GM21737 (cell line): ENCODE data around the gene MYT1.

ENCODE experiments used
- ATAC-seq: cut with Tn5 transposase; IDR thresholded peaks from one replicate; pipeline ENCODE4 v1.9.1; 2021; ENCODE audit warnings: mild to moderate bottlenecking, moderate library complexity; ENCODE audit not compliant: unreplicated experiment

The MYT1 gene

DNA sequence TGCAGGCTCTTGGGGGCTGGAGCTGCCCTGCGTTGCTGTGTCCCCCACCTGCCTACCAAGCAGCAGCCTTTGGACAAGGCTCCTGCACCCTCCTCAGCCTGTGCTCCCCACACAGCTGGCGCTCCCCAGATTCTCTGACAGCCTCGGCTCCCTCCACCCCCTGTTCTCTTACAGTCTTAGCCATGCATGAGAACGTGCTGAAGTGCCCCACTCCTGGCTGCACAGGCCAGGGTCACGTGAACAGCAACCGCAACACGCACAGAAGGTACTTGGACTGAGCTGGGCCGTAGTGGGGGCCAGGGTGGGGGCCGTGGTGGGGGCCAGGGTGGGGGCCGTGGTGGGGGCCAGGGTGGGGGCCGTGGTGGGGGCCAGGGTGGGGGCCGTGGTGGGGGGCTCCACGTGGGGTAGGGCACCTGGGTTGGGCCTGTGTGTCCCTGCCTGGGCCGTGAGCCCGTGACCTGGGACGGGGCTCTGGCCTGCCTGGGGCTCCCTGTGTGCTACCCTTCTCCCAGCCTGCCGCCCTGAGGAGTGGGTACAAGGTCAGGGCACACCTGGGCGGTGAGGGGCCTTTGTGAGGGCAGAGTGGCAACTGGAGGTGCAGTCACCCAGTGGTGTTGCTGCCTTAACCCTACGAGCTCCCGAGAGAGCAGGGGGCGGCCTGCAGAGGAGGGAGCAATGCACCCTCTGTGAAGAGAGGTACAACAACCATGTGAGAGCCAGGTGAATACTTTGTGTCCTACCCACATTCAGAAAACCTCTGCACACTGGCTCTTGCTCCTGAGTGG, 47.8 kb downstream of the MYT1 start:
- ATAC-seq: no peak

GRCh38 chr20:64212755-64213154, 48.5 kb downstream of the MYT1 start:
- ATAC-seq: no peak

GRCh38 chr20:64214113-64214512, 49.9 kb downstream of the MYT1 start:
- no peak for ATAC-seq

GRCh38 chr20:64214952-64215351, 50.7 kb downstream of the MYT1 start:
- no peak for ATAC-seq

DNA sequence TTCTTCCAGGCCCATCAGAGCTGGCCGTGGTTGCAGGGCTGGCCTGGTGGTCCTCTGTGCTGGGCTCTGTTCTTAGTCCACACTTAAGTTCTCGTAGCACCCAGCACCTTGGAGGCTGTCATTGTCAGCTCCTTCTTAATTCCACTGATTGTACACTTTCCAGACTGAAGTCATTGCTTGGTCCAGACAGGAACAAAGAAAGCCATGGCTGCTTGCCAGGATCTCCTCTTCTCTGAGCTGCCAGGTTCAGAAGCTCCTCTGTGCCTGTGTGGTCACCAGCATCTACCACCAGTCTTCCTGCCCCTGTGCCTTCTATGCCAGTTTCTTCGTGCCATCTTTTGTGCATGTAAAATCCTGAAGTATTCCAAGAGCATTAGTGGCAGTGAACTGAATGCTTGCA, 51.8 kb downstream of the MYT1 start:
- ATAC-seq: no peak

DNA sequence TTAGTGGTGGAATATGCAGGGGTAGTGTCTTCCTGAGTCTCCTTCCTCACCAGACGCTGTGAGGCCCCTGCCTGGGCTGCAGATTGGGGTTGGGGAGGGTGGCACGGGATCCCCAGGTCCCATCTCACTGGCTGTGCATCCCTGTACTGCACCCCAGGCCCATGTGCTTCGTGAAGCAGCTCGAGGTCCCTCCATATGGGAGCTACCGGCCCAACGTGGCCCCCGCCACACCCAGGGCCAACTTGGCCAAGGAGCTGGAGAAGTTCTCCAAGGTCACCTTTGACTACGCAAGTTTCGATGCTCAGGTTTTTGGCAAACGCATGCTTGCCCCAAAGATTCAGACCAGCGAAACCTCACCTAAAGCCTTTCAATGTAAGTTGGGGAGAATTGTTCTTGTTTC, 52.7 kb downstream of the MYT1 start:
- ATAC-seq: no peak

DNA sequence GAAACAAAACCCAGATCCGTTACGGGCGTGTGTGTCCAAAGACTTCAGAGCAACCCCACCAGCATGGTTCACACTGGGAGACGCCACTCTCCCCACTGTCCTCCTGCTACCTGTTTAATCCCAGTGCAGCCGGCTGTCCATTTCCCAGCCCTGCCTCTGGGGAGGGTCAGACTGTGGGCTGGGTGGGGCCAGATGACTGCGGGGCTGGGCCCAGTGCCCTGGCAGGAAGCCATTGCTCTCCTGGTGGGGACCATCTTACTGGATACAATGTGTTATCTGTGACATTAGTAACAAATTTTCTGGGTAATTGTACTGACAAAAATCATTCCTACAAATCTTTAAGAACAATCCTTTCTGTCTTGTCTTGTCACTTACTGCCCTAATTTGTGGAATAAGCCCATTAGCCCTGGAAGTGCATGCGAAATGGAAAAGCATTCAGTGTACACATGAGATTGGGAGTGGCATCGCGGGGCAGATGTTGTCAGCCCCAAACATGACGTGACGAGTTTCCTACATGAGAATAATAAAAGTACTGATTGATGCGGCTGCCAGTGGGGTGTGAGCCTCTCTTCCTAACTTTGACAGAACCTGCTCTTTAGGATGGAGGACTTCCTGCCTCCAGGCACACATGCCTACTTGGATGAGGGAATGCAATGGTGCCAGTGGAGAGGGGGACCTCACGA, 53.4 kb downstream of the MYT1 start:
- ATAC-seq: no peak

DNA sequence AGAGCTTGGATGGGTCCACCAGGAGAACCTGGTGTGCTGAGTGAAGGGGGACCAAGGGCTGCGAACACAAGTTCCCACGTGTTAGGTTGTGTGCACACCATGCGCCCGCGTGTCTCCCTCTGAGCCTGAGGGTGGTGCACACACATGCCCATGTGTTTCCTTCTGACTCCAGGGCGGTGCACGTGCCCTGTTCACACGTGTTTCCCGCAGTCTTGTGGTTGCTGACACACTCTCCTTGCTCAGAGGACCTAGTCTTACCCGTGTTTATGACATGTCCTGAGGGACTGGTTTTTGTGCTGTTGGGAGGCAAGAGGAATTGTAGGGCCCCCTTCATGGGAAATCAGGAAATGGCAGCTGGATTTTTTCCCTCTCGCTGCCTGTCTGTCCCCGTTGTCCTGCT, 55.0 kb downstream of the MYT1 start:
- no peak for ATAC-seq

- ATAC-seq: no peak
Observed at GRCh38 chr20:64219730-64220129, 55.5 kb downstream of the MYT1 start.

DNA sequence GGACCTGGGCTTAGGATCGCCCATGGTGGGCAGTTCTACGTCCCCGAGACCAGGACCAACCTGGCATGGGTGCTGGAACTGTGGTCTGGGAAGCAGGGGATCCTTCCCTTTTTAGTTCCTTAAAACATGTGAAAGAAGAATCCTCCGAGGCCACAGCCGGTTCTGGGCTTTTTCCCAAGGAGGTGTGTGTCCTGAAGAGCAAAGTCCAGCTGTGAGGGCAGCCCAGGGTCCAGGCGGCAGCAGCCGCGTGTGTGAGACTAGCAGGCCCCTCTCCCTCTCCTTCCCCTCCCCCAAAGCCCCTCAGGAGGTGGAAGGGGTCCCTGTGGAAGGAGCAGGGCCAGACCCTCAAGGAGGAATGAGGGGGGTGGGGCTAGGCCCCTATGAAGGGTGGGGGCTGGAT, 56.2 kb downstream of the MYT1 start:
- no peak for ATAC-seq

- ATAC-seq: no peak
Observed at GRCh38 chr20:64220891-64221527, 56.8 kb downstream of the MYT1 start.

DNA sequence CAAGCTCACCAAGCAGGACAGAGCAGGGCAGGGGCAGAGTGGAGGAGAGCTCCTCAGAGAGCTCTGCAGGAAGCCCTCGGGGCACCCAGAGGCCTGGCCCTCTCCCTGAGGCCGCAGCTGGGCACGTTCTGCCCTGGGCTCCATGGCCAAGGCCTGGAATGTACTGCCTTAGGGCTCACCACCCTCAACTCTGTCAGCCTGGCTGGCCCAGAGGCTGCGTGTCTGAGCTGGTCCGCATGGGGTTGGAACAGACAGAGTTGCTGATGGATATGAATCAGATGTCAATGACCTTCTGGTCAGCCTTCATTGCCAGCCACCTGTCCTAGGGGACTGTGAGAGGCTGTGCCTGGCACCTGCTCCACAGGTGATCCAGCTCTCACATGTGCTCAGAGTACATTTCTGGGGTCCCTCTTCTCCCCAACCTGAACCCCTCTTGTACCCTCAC, 58.1 kb downstream of the MYT1 start:
- no peak for ATAC-seq

GRCh38 chr20:64222851-64223525, 58.7 kb downstream of the MYT1 start:
- no peak for ATAC-seq

- no peak for ATAC-seq
Observed at GRCh38 chr20:64223526-64224067, 59.3 kb downstream of the MYT1 start.

GRCh38 chr20:64224351-64225170, 60.3 kb downstream of the MYT1 start:
- no peak for ATAC-seq

- no peak for ATAC-seq
Observed at GRCh38 chr20:64225171-64225595, 60.9 kb downstream of the MYT1 start.

DNA sequence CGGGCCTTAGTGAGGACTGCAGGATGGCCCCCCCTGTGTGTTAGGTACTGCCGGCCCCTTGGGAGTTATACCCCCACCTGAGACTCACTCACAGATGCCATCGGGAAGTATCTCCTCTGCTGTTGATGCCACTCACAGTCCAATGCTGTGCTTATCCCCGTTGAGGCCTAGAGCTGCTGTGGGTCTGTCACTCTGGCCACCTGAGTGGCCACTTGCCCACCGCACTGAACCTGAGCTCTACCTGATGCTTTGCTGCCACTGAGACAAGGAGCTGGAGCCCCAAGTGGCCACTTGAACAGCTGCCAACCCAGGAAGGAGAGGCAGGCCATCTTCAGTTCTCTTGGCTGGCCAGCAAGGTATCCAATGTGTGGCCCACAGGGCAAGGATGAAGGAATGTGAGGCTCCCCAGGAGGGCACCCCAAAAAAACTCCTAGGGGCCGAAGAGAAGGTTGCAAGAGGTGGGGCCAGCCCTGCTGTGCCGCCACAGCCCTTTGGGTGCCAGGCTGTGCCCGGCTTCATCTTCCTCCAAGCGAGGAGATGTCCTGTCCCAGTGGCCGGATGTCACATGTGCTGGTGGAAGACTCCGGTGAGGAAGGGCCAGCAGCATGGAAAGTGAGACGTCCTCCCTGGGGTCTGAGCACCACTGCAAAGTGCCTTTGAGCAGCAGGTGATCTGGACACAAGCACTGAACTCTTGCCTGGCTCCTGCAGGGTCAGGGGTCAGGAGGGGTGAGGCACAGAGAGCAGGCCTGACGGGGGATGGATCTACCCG, 61.8 kb downstream of the MYT1 start:
- no peak for ATAC-seq

DNA sequence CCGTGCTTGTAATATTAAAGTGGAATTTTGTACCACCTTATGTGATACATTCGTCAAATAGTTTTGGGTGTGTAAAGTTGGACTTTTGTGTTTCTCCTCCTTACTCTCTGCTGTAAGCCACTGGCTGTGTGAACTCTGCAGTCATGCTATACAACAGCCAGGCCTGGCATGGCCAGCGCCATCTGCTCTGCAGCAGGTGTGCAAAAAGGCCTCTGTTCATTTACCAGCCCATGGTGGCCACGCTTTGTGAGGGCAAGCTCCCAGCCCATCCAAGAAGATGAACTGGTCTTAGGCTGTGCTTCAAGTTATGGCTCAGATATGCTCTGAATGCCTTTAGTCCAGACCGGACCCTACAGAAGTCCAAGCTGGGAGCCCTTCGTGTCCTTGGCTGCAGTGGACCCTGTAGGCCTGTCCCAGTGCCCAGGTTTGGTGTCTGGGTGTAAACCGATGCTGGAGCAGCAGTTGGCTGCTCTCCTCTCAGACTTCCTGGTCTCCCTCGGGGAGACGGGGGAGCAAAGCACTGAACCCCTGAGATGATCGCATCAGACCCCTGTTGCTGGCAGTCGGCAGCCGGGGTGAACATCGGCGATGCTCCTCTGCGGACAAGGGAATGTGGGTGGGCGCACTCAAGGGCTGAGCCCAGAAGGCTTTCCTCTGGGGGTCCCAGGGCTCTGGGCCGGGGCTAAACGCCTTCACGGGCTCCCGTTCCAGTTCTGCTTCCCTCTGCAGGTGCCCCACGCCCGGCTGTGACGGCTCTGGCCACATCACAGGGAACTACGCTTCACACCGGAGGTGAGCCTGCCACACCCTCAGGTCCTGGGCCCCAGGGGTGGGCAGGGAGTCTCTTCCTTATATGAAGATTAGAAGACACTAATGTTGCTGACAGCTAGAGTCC, 62.7 kb downstream of the MYT1 start:
- ATAC-seq: no peak
